Activated CD8-positive, alpha-beta memory T cell treated with anti-CD3 and anti-CD28 coated beads, Interleukin-2, amount 10 ng/mL, durations not matched to agents 7 days and 5 days (primary cell): ENCODE measurements around the gene ARPC2. TPM values are rescaled to one million over a fixed set of nuclear protein-coding genes. Genes with fewer than 3 reads are reported as not detected.

ENCODE experiments used
- microRNA-seq: library from miRNA; unstranded; fragments of <30 nt; microRNA quantifications from one replicate; pipeline ENCODE4 v1.2.0, GENCODE V29; 2022
- total RNA-seq, 2 experiments: library from RNA; stranded (reverse); gene quantifications; one replicate each; pipeline ENCODE4 v1.2.3, GENCODE V29; 2021

The ARPC2 gene
- total RNA-seq, 2 experiments from 2014 or later: 742 to 839 TPM

Small RNA genes lying within 50 kb of the gene (microRNA-seq; reads per million reads assigned to microRNA genes)
- gene MIR6513: 3.8 reads per million

Other genes with a start within 250 kb of the ARPC2 start
- gene TNS1, start 214.2 kb upstream of the ARPC2 start, total RNA-seq: 1 to 10 TPM; 1.4 to 4.4 TPM
- 1 to 10 TPM; 1.4 to 5.1 TPM for gene RUFY4, start 147.9 kb upstream of the ARPC2 start, total RNA-seq
- gene CXCR2, start 91.2 kb upstream of the ARPC2 start, total RNA-seq: under 1 TPM; 0.15 to 0.30 TPM
- gene CXCR1, start 50.2 kb upstream of the ARPC2 start, total RNA-seq: 1 to 10 TPM in 1 of 2 experiments, under 1 TPM in 1; 0.54 to 1.4 TPM
- gene GPBAR1, start 43.8 kb downstream of the ARPC2 start, total RNA-seq: under 1 TPM; 0.73 to 0.82 TPM
- 10 to 100 TPM; 49.5 to 61.4 TPM for gene AAMP, start 52.9 kb downstream of the ARPC2 start, total RNA-seq
- gene PNKD, start 53.3 kb downstream of the ARPC2 start, total RNA-seq: 10 to 100 TPM; 37.6 to 40.7 TPM
- gene TMBIM1, start 75.3 kb downstream of the ARPC2 start, total RNA-seq: 10 to 100 TPM; 51.5 to 72.4 TPM
- not detected for gene CATIP, start 139.7 kb downstream of the ARPC2 start, total RNA-seq
- under 1 TPM; 0.18 to 0.35 TPM for gene SLC11A1, start 165.1 kb downstream of the ARPC2 start, total RNA-seq
- gene CTDSP1, start 182.7 kb downstream of the ARPC2 start, total RNA-seq: 100 to 1,000 TPM; 149 to 152 TPM
- under 1 TPM in 1 of 2 experiments, not detected in 1; 0.73 TPM for gene VIL1, start 201.9 kb downstream of the ARPC2 start, total RNA-seq